GM12873 (cell line): ENCODE measurements around the gene ARHGAP19.

Experiments
- TF ChIP-seq, protein P1 (sequence below): IDR thresholded peaks from 2 replicates; pipeline ENCODE4 v1.5.1; 2012; ENCODE audit warnings: low read depth, mild to moderate bottlenecking, moderate library complexity, low read length, control low read depth; ENCODE audit not compliant: insufficient read depth; ENCODE audit errors: missing control alignments

ARHGAP19 gene

DNA sequence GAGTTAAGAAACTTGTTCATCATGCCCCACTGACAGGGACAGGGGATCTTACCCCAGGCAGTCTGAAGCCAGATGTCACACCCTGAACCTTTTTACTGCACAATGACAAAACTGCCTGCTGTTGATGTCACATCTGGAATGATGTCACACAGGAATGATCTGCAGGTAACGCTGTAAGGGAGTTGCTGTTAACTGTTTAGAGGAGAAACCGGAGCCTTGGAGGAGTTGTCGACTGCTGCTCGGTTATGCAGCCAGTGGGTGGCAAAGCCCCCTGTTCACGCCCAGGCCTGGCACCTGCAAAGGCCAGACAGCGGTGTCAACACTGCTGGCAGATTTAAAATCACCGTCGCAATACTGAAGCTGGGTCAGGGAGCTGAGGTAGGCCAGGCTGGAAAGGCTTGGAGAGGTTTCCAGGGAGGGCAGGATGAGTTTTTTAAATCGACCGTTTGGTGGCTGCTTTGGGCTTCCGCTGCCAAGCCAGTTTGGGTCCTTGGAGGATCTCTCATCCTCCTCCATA lies 96.7 kb downstream of the ARHGAP19 start:
- TF ChIP-seq, protein P1, sequence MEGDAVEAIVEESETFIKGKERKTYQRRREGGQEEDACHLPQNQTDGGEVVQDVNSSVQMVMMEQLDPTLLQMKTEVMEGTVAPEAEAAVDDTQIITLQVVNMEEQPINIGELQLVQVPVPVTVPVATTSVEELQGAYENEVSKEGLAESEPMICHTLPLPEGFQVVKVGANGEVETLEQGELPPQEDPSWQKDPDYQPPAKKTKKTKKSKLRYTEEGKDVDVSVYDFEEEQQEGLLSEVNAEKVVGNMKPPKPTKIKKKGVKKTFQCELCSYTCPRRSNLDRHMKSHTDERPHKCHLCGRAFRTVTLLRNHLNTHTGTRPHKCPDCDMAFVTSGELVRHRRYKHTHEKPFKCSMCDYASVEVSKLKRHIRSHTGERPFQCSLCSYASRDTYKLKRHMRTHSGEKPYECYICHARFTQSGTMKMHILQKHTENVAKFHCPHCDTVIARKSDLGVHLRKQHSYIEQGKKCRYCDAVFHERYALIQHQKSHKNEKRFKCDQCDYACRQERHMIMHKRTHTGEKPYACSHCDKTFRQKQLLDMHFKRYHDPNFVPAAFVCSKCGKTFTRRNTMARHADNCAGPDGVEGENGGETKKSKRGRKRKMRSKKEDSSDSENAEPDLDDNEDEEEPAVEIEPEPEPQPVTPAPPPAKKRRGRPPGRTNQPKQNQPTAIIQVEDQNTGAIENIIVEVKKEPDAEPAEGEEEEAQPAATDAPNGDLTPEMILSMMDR: no peak

DNA sequence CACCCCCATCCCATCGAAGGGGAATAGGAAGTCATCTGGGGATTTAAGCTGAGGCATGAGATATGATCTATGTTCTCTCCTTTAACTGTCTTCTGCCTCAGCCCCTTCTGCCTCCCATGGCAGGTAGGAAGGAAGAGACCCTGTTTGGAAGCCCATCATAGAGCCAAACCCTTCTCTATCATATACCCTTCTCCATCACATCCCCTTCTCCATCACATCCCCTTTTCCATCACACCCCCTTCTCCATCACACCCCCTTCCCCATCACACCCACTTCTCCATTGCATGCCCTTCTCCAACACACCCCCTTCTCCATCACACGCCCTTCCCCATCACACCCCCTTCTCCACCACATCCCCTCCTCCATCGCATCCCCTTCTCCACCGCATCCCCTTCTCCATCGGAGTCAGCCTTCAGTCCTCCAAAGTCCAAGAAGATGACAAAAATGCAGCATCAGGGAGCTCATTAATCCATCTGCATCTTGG lies 99.4 kb downstream of the ARHGAP19 start:
- TF ChIP-seq, protein P1: no peak

DNA sequence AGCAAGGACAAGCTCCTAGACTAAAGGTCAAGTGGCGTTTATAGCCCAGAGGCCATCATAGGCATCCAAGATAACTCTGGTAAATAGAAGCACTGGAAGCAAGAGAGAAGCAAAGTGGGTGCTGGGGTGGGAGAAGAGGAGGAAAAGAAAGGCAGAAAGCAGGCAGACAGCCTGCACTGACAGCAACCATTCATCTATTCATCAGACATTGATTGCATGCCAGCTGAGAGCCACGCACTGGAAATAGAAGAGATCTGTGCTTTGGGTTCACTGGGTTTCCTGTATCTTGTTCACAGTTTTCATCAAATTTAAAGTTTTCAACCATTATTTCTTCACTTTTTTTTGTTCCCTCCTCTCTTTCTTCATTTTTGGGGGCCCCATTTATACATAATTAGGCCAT lies 102.0 kb downstream of the ARHGAP19 start:
- TF ChIP-seq, protein P1: no peak

DNA sequence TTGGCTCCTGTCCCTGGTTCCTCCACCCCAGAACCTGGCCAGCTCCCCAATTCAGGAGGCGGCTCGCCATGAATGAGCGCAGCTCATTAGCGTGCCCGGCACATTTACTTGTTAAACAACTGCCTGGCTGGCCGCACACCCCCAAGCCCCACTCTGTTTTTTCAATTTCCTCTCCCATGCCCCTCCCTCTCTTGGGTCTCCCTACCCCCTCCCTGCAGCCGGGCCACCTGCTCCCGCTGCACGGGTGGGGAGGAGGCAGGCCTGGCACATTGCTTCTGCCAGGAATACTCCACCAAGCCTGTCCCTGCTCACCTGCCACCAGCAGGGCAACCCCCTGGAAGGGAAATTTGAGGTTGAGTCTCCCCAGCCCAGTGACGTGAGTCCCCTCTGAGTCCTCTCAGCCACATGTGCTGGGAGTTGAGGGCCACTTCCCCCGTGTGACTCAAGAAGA lies 104.2 kb downstream of the ARHGAP19 start:
- TF ChIP-seq, protein P1: no peak

DNA sequence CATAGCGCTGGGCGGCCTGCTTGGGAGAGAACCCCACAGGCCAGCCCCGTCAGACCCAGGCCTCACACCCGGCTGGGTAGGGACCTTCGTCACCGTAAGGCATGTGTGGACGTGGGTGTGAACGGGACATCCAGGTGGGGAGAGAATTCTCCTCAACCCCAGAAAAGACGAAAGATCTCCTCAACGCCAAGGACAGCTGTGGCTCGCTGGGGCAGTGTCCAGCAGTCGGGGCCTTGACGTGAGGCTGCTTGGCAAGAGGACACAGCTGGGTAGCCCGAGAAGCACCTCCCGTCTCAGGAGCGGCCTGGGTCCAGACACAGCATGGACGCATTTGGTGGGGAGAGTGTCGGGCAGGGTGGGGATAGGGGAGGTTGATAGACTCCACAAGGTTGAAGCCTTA lies 105.5 kb downstream of the ARHGAP19 start:
- TF ChIP-seq, protein P1: no peak

DNA sequence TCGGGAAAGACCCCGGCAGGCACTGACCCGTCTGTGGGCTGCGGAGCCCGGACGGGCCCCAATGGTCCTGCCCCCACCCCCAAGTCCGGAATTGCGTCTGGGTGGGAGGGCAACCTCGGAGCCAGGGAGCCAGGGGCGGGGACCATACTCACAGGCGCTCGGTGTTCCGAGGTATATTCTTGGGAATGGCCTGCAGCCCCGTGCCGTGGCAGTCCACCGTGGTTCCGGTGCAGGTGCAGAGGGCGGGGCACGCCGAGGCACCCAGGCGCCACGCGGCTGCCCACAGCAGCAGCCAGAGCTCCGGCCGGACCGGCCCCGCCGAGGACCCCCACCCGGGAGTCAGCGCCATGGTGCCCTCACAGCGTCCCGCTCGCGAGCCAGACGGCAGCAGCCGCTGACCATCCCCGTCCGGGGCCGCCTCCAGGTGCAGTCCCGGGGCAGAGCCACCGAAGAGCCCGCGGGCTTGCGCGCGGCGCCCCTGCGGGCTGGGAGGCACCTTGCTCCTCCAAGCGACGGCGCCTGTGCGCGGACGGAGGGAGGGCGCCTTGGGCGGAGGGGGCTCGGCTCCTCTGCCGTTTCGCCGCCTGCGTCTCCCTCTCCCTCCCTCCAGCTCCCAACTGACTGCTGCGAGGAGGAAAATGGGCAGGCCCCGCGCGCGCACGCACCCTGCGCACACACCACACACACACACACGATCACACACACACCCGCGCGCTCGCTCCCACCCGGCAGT lies 106.9 kb downstream of the ARHGAP19 start, which contains the start of gene SLIT1:
Gene SLIT1 (minus strand): TSS at position 634 of the 733 bp plus-strand sequence. CDS start 285 bp downstream, at position 349.
- TF ChIP-seq, protein P1: no peak

DNA sequence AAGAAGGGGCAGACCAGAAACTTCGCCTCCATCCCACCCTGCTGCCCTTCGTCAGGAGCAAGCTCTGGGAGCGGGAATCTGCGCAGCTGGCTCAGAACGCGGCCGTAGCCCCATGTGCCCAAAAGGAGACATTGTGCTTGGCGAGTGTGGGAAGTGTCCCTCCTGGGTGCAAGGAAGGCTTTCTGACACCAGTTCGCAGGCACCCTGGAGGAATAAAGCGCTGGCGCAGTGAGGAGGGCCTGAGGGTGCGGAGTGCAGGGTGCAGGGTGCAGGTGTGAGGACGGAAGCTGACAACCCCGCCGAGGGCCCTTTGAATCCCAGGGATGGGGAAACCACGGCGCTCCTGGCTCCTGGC lies 107.5 kb downstream of the ARHGAP19 start:
- TF ChIP-seq, protein P1: no peak
